Measurements from ENCODE around the gene MLLT10. TPM values are rescaled to one million over a fixed set of nuclear protein-coding genes. Genes with fewer than 3 reads are reported as not detected.

The MLLT10 gene
- total and polyA plus RNA-seq, 10 of the 15 experiments (the other 5 are each of a cell fraction or from before 2014, with no cell fraction given) = 8.7 to 61.1 (median 28.5) TPM

- Histone ChIP-seq H3K27me3 (replicated peaks in 1 of 2; ENCODE audit: control insufficient read depth in 2 of 2, insufficient read depth in 2 of 2, low read length in 1 of 2) (no peaks in the 10 kb centered on the region), H3K9me3 (replicated peaks; ENCODE audit: control insufficient read depth, insufficient read depth, low read length) (no peaks in the 10 kb centered on the region), H3K4me1 (ENCODE audit: control insufficient read depth, insufficient read depth, low read length) (no peaks in the 10 kb centered on the region), H3K4me3 (no peak overlapping the region), H3K4me2 (ENCODE audit: control insufficient read depth, insufficient read depth) (no peak overlapping the region), H3K36me3 (ENCODE audit: control insufficient read depth in 2 of 2, insufficient read depth in 2 of 2, low read length in 1 of 2) (no peaks in the 10 kb centered on the region), H2AFZ (ENCODE audit: control insufficient read depth, low read depth, low read length) (no peak overlapping the region), H3K9ac (ENCODE audit: control insufficient read depth, insufficient read depth, low read length) (no peak overlapping the region), H4K20me1 (ENCODE audit: control insufficient read depth, insufficient read depth) (no peaks in the 10 kb centered on the region), H3K79me2 (ENCODE audit: control insufficient read depth, insufficient read depth, low read length) (no peaks in the 10 kb centered on the region), H3K27ac (ENCODE audit: control insufficient read depth, insufficient read depth) (no peak overlapping the region)
- WGBS (ENCODE audit: insufficient coverage, insufficient replicate concordance, low lambda C conversion rate, missing lambda C conversion rate) = 23% methylated on average over 6 of the region's 6 CpGs
- ChIA-PET CTCF (interaction anchor here (0.7 to 4.3 kb wide), 2 partner anchors 209 to 455 kb away, joined by 3 to 16 read pairs; no protein-coding TSS in a partner anchor), POLR2A (interaction anchor here (0.7 kb wide), 1 partner anchor 1135 kb away, joined by 5 read pairs; no protein-coding TSS in a partner anchor), SMC1A (ENCODE audit: uncharacterized antibody, unreplicated experiment) (no interaction called here), RAD21 (ENCODE audit: unreplicated experiment) (interaction anchor here (0.6 kb wide), 1 partner anchor 220 kb away, joined by 3 read pairs; no protein-coding TSS in a partner anchor)
- no peak for DNase-seq (ENCODE audit: low read depth, low spot score)
- FAIRE-seq = no peak
- intact Hi-C loops (cut with micrococcal nuclease; ENCODE audit: unreplicated experiment) (no loop called here), in situ Hi-C loops (cut with MboI) (loop anchor here (25.0 kb wide), 2 partner anchors 201 to 1524 kb away; no protein-coding TSS in a partner anchor)
- no TSS peak for BruUV-seq (replicated peaks)
- ATAC-seq = no peak
- TF ChIP-seq HDAC2 (IDR thresholded peaks at IDR 0.05) (no peak), LARP7 (IDR thresholded peaks at IDR 0.05) (no peak), RCOR1 (conservative IDR thresholded peaks at IDR 0.05; ENCODE audit: low read depth, low read length) (no peak), IKZF2 (IDR thresholded peaks at IDR 0.05) (no peak), PAX8 (IDR thresholded peaks at IDR 0.05) (no peak), NR2C2 (IDR thresholded peaks at IDR 0.05; ENCODE audit: borderline replicate concordance, control insufficient read depth, insufficient read length, low read depth) (no peak), ELK1 (IDR thresholded peaks at IDR 0.05; ENCODE audit: low read depth, low read length) (no peak), DPF2 (IDR thresholded peaks at IDR 0.05) (no peak), RELA (IDR thresholded peaks at IDR 0.05; ENCODE audit: borderline replicate concordance, partially characterized antibody) (no peak)
- TF ChIP-seq, protein P1, sequence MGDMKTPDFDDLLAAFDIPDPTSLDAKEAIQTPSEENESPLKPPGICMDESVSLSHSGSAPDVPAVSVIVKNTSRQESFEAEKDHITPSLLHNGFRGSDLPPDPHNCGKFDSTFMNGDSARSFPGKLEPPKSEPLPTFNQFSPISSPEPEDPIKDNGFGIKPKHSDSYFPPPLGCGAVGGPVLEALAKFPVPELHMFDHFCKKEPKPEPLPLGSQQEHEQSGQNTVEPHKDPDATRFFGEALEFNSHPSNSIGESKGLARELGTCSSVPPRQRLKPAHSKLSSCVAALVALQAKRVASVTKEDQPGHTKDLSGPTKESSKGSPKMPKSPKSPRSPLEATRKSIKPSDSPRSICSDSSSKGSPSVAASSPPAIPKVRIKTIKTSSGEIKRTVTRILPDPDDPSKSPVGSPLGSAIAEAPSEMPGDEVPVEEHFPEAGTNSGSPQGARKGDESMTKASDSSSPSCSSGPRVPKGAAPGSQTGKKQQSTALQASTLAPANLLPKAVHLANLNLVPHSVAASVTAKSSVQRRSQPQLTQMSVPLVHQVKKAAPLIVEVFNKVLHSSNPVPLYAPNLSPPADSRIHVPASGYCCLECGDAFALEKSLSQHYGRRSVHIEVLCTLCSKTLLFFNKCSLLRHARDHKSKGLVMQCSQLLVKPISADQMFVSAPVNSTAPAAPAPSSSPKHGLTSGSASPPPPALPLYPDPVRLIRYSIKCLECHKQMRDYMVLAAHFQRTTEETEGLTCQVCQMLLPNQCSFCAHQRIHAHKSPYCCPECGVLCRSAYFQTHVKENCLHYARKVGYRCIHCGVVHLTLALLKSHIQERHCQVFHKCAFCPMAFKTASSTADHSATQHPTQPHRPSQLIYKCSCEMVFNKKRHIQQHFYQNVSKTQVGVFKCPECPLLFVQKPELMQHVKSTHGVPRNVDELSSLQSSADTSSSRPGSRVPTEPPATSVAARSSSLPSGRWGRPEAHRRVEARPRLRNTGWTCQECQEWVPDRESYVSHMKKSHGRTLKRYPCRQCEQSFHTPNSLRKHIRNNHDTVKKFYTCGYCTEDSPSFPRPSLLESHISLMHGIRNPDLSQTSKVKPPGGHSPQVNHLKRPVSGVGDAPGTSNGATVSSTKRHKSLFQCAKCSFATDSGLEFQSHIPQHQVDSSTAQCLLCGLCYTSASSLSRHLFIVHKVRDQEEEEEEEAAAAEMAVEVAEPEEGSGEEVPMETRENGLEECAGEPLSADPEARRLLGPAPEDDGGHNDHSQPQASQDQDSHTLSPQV (IDR thresholded peaks at IDR 0.05) = no peak
- TF ChIP-seq, protein P2, sequence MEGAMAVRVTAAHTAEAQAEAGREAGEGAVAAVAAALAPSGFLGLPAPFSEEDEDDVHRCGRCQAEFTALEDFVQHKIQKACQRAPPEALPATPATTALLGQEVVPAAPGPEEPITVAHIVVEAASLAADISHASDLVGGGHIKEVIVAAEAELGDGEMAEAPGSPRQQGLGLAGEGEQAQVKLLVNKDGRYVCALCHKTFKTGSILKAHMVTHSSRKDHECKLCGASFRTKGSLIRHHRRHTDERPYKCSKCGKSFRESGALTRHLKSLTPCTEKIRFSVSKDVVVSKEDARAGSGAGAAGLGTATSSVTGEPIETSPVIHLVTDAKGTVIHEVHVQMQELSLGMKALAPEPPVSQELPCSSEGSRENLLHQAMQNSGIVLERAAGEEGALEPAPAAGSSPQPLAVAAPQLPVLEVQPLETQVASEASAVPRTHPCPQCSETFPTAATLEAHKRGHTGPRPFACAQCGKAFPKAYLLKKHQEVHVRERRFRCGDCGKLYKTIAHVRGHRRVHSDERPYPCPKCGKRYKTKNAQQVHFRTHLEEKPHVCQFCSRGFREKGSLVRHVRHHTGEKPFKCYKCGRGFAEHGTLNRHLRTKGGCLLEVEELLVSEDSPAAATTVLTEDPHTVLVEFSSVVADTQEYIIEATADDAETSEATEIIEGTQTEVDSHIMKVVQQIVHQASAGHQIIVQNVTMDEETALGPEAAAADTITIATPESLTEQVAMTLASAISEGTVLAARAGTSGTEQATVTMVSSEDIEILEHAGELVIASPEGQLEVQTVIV (IDR thresholded peaks at IDR 0.05; ENCODE audit: borderline replicate concordance, partially characterized antibody) = no peak
- TF ChIP-seq, protein P3, sequence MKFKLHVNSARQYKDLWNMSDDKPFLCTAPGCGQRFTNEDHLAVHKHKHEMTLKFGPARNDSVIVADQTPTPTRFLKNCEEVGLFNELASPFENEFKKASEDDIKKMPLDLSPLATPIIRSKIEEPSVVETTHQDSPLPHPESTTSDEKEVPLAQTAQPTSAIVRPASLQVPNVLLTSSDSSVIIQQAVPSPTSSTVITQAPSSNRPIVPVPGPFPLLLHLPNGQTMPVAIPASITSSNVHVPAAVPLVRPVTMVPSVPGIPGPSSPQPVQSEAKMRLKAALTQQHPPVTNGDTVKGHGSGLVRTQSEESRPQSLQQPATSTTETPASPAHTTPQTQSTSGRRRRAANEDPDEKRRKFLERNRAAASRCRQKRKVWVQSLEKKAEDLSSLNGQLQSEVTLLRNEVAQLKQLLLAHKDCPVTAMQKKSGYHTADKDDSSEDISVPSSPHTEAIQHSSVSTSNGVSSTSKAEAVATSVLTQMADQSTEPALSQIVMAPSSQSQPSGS (IDR thresholded peaks at IDR 0.05; ENCODE audit: low read length) = no peak
- TF ChIP-seq, protein P4, sequence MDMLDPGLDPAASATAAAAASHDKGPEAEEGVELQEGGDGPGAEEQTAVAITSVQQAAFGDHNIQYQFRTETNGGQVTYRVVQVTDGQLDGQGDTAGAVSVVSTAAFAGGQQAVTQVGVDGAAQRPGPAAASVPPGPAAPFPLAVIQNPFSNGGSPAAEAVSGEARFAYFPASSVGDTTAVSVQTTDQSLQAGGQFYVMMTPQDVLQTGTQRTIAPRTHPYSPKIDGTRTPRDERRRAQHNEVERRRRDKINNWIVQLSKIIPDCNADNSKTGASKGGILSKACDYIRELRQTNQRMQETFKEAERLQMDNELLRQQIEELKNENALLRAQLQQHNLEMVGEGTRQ (IDR thresholded peaks at IDR 0.05; ENCODE audit: borderline replicate concordance, low read depth, low read length) = no peak
Measured at GRCh38 chr10:21488246-21488956, 45.6 kb upstream of the MLLT10 start.

Measured in GM12878 (cell line).